Activated CD8-positive, alpha-beta memory T cell treated with anti-CD3 and anti-CD28 coated beads for 1 hour (primary cell): ENCODE data around the gene IGSF11.
"Not testable (repeated sequence)": the region's sequence is repeated elsewhere in the genome, so short reads cannot be mapped to it uniquely, and the experiment has no call there.

Experiments
- DNase-seq, 2 donors: peaks; one replicate each; pipeline ENCODE4 v3.0.0-alpha.2; 2020; ENCODE audit warnings: low read depth in 1 of 2; ENCODE audit errors: extremely low read depth in 1 of 2

Gene IGSF11

DNA sequence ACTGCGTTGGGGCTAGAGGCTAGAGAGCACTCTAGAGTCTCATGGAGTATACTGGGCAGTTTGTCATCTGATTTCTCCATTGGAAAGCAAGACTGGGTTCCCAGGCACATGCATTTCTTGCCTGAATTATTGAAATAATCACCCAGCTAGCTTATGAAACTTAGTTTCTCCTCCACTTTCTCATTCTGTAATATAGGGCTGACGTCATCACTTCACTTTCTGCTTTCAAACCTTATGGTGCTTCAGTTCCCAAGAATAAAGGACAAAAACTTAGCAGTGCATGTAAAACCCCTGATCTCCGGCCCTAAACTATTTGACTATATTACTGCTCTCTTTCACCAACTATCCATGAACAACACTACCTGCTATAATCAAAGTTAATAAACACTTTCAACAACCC lies 147.9 kb downstream of the IGSF11 start:
- DNase-seq = no peak

DNA sequence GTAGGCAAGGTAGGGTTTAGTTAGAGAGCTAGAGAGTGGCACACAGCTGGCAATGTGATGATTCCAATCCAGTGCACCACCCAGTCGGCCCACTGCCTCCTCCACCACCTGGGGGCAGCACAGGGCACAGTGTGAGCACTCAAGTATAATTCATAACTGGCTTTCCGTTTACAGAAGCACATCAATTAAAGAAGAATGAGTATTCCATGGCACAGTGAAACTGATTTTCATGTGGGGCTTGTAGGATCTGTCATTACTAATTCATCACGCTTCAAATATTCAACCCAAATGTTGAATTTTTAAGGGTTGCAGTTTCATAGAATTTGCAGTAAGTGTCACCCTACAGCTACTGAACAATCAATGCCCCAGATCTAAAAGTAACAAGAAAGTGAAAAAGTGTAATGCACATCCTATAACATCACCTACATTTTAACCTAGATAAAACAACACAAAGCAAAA lies 149.9 kb downstream of the IGSF11 start:
- DNase-seq = peak; percentile 25 to 67

DNA sequence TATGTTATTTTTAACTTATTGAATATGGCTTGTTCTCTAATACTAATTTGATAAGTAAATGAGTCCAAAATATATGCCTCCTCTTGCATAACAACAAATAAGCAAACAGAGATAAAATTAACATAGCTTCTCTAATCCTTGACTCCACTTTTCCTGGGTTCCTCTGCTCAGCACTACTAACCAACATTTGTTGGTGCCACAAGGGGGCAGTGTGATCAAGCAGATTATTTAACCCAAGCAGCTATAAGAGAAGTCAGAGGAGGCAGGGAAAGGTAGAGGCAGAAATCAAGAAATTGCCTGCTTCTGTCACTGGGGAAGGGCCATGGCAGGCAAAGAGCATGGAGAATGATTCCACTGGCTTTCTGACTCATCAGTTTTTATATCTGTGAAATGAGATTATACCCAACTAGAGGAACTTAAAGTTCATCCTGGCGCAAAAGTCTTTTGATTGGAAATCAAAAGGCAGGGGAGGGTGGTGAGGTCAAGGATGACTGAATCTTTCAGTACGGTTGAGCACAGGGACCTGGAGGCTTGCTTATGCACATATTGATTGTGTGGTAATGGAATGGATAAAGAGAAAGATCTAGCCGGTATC lies 152.2 kb downstream of the IGSF11 start:
- peak; percentile 38 to 49 for DNase-seq

DNA sequence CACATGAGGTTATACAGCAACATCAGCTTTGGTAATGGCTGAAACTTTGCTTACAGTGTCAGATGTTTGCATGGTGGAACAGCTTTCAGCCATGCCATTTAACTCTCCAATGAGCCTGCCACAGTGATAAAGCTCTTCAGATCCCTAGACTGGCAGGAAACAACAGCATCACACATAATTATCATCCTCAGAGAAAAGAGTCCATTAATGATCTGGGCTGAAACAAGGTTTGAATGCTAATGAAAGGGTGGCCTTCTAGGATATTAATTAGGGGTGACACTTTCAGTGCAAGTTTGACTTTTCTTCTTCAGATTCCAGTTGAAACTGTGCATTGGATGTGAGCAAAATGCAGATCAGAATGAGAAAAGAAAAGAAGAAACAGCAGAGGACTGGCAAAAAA lies 166.6 kb downstream of the IGSF11 start:
- no peak for DNase-seq

DNA sequence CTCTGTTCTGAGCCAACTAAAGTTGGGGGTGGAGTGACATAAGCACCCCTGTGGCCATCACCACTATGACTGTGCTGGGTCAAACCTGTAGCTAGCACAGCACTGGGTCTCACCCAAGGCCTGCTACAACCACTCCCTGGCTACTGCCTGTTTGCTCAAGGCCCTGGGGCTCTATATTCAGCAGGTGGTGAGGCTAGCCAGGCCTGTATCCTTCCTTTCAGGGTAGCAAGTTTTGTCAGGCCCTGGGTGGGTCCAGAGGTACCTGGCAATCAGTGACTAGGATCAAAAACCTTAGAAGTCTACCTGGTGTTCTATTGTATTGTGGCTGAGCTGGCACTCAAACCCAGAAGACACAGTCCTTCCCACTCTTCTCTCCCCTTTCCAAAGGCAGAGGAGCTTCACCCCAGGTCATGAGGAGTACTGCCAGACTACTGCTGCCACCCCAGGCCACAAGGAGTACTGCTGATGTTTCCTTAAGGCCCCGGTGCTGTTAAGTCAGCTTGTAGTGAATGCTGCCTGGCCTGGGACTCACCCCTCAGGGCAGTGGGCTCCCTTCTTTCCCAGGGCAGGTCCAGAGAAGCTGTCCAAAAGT lies 170.8 kb downstream of the IGSF11 start:
- DNase-seq = no peak

DNA sequence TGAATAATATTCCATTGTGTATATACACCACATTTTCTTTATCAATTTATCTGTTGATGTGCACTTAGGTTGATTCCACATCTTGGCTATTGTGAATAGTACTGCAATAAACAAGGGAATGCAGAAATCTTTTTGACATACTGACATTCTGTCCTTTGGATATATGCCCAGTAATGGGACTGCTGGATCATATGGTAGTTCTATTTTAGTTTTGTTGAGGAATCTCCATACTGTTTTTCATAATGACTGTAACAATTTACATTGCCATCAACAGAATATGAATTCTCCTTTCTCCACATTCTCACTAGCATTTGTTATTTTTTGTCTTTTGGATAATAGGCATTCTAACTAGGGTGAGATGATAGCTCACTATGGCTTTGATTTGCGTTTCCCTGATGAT lies 174.7 kb downstream of the IGSF11 start:
- no peak for DNase-seq

DNA sequence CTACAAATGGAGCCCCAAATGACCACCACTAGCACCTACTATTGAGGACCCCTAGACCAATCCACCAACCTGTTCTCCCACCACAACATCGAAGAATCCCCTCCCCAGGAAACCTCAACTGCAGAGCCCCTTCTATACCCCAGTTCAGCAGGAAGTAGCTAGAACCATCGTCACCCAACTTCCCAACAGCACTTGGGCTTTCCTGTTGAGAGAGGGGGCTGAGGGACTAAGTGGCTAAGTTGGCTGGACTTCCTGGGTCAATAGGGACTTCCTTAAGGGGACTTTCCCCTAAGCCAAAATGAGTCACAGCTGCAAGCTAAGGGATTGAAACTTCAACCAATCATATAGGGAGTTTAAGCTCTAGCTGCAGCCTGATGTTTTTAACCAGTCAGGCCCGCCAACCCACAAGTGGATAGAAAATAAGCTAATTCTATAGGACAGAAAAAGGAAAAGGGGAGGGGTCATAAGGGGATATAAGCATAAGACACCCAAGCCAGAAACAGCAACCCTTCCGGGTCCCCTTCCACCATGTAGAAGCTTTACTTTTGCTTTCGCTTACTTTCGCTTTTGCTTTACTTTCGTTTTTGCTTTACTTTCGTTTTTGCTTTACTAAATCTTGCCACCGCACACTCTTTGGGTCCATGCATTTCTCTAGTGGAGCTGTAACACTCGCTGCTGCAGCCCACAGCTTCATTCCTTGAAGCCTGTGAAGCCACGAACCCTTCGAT lies 183.0 kb downstream of the IGSF11 start:
- not testable (repeated sequence) for DNase-seq

DNA sequence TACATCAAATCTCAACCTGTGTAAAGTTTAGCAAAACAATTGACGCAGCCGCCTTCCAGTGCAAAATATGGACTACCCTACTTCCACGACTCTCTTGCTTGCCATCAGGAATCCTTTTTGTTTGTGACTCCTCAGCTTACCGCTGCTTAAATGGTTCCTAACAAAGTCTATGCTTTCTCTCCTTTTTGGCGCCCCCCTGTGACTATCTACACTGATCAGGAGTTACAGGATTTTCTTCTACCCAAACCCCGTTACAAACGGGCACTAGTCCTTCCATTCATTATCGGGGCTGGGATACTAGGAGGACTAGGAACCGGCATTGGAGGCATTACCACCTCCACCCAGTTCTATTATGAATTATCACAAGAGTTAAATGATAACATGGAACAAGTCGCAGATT lies 184.0 kb downstream of the IGSF11 start:
- DNase-seq = no peak
